HTR-8/SVneo (cell line): Measurements from ENCODE around the gene KRTAP3-1.

ENCODE experiments used
- DNase-seq: peaks from one replicate; pipeline ENCODE4 v3.0.0; 2011; ENCODE audit warnings: low spot score, mixed read lengths; ENCODE audit not compliant: insufficient read length
- FAIRE-seq: peaks from 2 replicates; lab custom pipeline; 2011; peaks lifted over from hg19 to GRCh38; lab: Jason Lieb, UNC

The KRTAP3-1 gene

GRCh38 chr17:40981115-40981514, 27.8 kb downstream of the KRTAP3-1 start:
- no peak for DNase-seq
- no peak for FAIRE-seq

- DNase-seq (no peak), FAIRE-seq (peak; percentile 33)
Observed at GRCh38 chr17:40980596-40980995, 28.3 kb downstream of the KRTAP3-1 start.

GRCh38 chr17:40980117-40980516, 28.8 kb downstream of the KRTAP3-1 start:
- FAIRE-seq (peak; percentile 80), DNase-seq (no peak)

- DNase-seq, result no peak
Observed at GRCh38 chr17:40978575-40979151, 30.3 kb downstream of the KRTAP3-1 start.

GRCh38 chr17:40975516-40975915, 33.4 kb downstream of the KRTAP3-1 start:
- no peak for DNase-seq
- FAIRE-seq, result no peak

More at GRCh38 chr17:40978575-40979151, 30.3 kb downstream of the KRTAP3-1 start:
- no peak for FAIRE-seq

- FAIRE-seq (no peak), DNase-seq (no peak)
Observed at GRCh38 chr17:40974366-40974765, 34.6 kb downstream of the KRTAP3-1 start.

GRCh38 chr17:40967582-40967981, 41.3 kb downstream of the KRTAP3-1 start:
- FAIRE-seq (no peak), DNase-seq (no peak)

- no peak for DNase-seq
- no peak for FAIRE-seq
Observed at GRCh38 chr17:40966848-40967247, 42.1 kb downstream of the KRTAP3-1 start, which contains the start of gene KRT39. TSS of gene KRT39 (minus strand) at chr17:40966948. CDS start at chr17:40966856, 92 bp downstream.

GRCh38 chr17:40963838-40964237, 45.1 kb downstream of the KRTAP3-1 start:
- DNase-seq, result peak; percentile 40
- peak; percentile 58 for FAIRE-seq

- FAIRE-seq (peak; percentile 63), DNase-seq (no peak)
Observed at GRCh38 chr17:40962059-40962561, 46.8 kb downstream of the KRTAP3-1 start.

GRCh38 chr17:40961591-40961990, 47.3 kb downstream of the KRTAP3-1 start:
- no peak for FAIRE-seq
- no peak for DNase-seq

- no peak for DNase-seq
- peak; percentile 36 for FAIRE-seq
Observed at GRCh38 chr17:40960144-40960543, 48.8 kb downstream of the KRTAP3-1 start.
